Activated CD8-positive, alpha-beta T cell treated with anti-CD3 and anti-CD28 coated beads for 36 hours (primary cell): ENCODE data around the gene SLF1. TPM values are rescaled to one million over a fixed set of nuclear protein-coding genes. Genes with fewer than 3 reads are reported as not detected.

Experiments used
- ATAC-seq: fragments of 200-7000 bp; cut with Tn5 transposase; one replicate; pipeline ENCODE4 v1.10.0; 2021; ENCODE audit warnings: mild to moderate bottlenecking, moderate library complexity
- CTCF ChIA-PET: fragments of 350-600 bp; sonication (Branson Sonifier 250); formaldehyde crosslinking; loops from one replicate; lab custom pipeline; 2021; ENCODE audit warnings: antibody characterized with exemption; lab: Charles Lee
- POLR2A ChIA-PET: fragments of 350-600 bp; sonication (Branson Sonifier 250); formaldehyde crosslinking; loops from one replicate; lab custom pipeline; 2021; ENCODE audit warnings: antibody characterized with exemption; lab: Charles Lee
- DNase-seq: peaks from one replicate; pipeline ENCODE4 v3.0.0-alpha.2; 2020
- H3K27ac Mint-ChIP-seq: one replicate; pipeline ENCODE4 v1.8.0; 2021; ENCODE audit warnings: mild to moderate bottlenecking, mixed read lengths
- H3K27me3 Mint-ChIP-seq: one replicate; pipeline ENCODE4 v1.8.0; 2021; ENCODE audit warnings: mixed read lengths
- H3K36me3 Mint-ChIP-seq: one replicate; pipeline ENCODE4 v1.8.0; 2021; ENCODE audit warnings: low read depth, mixed read lengths
- H3K4me1 Mint-ChIP-seq: one replicate; pipeline ENCODE4 v1.8.0; 2021; ENCODE audit warnings: low read depth, mixed read lengths
- H3K4me3 Mint-ChIP-seq: one replicate; pipeline ENCODE4 v1.8.0; 2021; ENCODE audit warnings: mild to moderate bottlenecking, moderate library complexity, mixed read lengths
- H3K9me3 Mint-ChIP-seq: one replicate; pipeline ENCODE4 v1.8.0; 2021; ENCODE audit warnings: mixed read lengths
- intact Hi-C: fragments of 100-400 bp; cut with micrococcal nuclease; formaldehyde crosslinking; loops from one replicate; pipeline ENCODE4 v1.10.0; 2022
- total RNA-seq, 2 experiments: library from RNA; stranded (reverse); gene quantifications; one replicate each; pipeline ENCODE4 v1.2.3, GENCODE V29; 2021
- TF ChIP-seq, protein P1 (sequence below): fragments of 200-600 bp; IDR thresholded peaks from one replicate; pipeline ENCODE4 v1.8.0; 2022; ENCODE audit warnings: antibody characterized with exemption, mild to moderate bottlenecking

Gene SLF1
- total RNA-seq, 2 experiments from 2014 or later, result 11.5 to 14.5 TPM

- H3K36me3 Mint-ChIP-seq, result no peaks in the 10 kb centered on the region
- no peaks in the 10 kb centered on the region for H3K4me1 Mint-ChIP-seq
- TF ChIP-seq, protein P1, sequence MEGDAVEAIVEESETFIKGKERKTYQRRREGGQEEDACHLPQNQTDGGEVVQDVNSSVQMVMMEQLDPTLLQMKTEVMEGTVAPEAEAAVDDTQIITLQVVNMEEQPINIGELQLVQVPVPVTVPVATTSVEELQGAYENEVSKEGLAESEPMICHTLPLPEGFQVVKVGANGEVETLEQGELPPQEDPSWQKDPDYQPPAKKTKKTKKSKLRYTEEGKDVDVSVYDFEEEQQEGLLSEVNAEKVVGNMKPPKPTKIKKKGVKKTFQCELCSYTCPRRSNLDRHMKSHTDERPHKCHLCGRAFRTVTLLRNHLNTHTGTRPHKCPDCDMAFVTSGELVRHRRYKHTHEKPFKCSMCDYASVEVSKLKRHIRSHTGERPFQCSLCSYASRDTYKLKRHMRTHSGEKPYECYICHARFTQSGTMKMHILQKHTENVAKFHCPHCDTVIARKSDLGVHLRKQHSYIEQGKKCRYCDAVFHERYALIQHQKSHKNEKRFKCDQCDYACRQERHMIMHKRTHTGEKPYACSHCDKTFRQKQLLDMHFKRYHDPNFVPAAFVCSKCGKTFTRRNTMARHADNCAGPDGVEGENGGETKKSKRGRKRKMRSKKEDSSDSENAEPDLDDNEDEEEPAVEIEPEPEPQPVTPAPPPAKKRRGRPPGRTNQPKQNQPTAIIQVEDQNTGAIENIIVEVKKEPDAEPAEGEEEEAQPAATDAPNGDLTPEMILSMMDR, result no peak
- H3K9me3 Mint-ChIP-seq, result peaks cover 8% of the 10 kb centered on the region
- H3K27me3 Mint-ChIP-seq, result no peaks in the 10 kb centered on the region
- no peak overlapping the region for H3K4me3 Mint-ChIP-seq
- POLR2A ChIA-PET, result no interaction called here
- intact Hi-C loops, result no loop called here
- no peak for DNase-seq
- CTCF ChIA-PET, result no interaction called here
- no peak overlapping the region for H3K27ac Mint-ChIP-seq
- no peak for ATAC-seq
Measured at GRCh38 chr5:94595281-94595840, 23.1 kb upstream of the SLF1 start.

GRCh38 chr5:94613583-94613982, 4.9 kb upstream of the SLF1 start:
- DNase-seq, result peak; percentile 20
- ChIA-PET POLR2A (no interaction called here), CTCF (interaction anchor here (0.7 to 0.8 kb wide), 2 partner anchors 124 to 128 kb away, joined by 3 read pairs; no protein-coding TSS in a partner anchor)
- Mint-ChIP-seq H3K4me3 (no peak overlapping the region), H3K4me1 (peaks cover 15% of the 10 kb centered on the region), H3K27me3 (no peaks in the 10 kb centered on the region), H3K9me3 (no peaks in the 10 kb centered on the region), H3K36me3 (no peaks in the 10 kb centered on the region), H3K27ac (no peak overlapping the region)
- ATAC-seq, result no peak
- TF ChIP-seq, protein P1, result no peak
- intact Hi-C loops, result loop anchor here (10.0 kb wide), 3 partner anchors 81 to 241 kb away; no protein-coding TSS in a partner anchor

DNA sequence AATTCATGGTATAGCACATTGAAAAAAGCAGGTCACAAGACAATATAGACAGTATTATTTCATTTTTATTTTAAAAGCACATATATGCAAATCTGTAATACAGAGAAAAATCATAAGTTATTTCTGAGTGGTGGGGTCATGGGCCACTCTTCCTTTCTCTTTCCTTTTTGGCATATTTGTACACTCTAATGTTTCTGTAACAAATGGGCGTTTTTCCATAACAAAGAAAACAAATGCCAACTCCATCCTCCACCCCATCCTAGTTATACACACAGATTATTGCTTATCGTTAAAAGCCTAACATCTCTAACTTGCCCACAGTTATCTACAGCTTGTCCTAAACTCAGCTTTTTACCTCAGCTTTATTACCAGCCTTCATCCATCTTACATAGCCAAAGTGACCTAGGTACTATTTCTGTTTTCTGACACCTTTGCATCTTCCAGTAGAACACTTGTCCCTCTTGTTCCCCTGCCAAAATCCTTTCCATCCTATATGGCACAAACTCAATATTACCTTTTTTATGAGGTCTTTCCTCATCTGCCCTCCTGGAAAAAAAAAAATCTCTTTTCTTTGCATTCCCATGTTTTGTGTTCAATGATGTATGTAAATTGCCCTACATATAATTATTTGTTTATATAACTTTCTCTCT, 4.2 kb upstream of the SLF1 start:
- no peaks in the 10 kb centered on the region for H3K27me3 Mint-ChIP-seq
- intact Hi-C loops, result loop anchor here (10.0 kb wide), 3 partner anchors 81 to 241 kb away; no protein-coding TSS in a partner anchor
- H3K4me3 Mint-ChIP-seq, result no peak overlapping the region
- H3K27ac Mint-ChIP-seq, result no peak overlapping the region
- TF ChIP-seq, protein P1, result no peak
- ChIA-PET CTCF (interaction anchor here (0.8 to 2.0 kb wide), 2 partner anchors 123 to 124 kb away, joined by 3 to 8 read pairs; no protein-coding TSS in a partner anchor), POLR2A (no interaction called here)
- H3K36me3 Mint-ChIP-seq, result no peaks in the 10 kb centered on the region
- H3K9me3 Mint-ChIP-seq, result no peaks in the 10 kb centered on the region
- peaks cover 18% of the 10 kb centered on the region for H3K4me1 Mint-ChIP-seq
- ATAC-seq (no peak), DNase-seq (no peak)

DNA sequence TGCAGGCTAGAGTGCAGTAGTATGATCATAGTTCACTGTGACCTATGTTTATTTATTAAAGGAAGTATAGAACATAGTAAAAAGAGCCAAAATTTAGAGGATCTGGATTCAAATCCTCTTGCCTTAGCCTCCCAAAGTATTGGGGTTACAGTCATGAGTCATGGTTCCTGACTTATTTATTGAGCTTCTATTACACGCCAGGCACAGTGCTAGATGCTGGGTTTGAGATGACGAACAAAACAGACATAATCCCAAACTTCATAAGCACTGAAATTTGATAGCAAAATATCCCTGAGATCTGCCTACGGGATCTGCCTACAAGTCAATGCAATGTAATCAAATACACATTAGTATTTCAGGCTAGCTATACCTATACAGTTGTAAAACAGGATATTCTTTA, 2.6 kb upstream of the SLF1 start:
- POLR2A ChIA-PET, result no interaction called here
- CTCF ChIA-PET, result interaction anchor here (1.0 to 2.0 kb wide), 2 partner anchors 122 to 234 kb away, joined by 4 to 8 read pairs; no protein-coding TSS in a partner anchor
- Mint-ChIP-seq H3K36me3 (no peaks in the 10 kb centered on the region), H3K4me3 (no peak overlapping the region), H3K27ac (no peak overlapping the region), H3K27me3 (no peaks in the 10 kb centered on the region), H3K9me3 (no peaks in the 10 kb centered on the region), H3K4me1 (peaks cover 23% of the 10 kb centered on the region)
- intact Hi-C loops, result loop anchor here (10.0 kb wide), 3 partner anchors 79 to 239 kb away; no protein-coding TSS in a partner anchor
- TF ChIP-seq, protein P1, result no peak
- ATAC-seq (no peak), DNase-seq (no peak)

DNA sequence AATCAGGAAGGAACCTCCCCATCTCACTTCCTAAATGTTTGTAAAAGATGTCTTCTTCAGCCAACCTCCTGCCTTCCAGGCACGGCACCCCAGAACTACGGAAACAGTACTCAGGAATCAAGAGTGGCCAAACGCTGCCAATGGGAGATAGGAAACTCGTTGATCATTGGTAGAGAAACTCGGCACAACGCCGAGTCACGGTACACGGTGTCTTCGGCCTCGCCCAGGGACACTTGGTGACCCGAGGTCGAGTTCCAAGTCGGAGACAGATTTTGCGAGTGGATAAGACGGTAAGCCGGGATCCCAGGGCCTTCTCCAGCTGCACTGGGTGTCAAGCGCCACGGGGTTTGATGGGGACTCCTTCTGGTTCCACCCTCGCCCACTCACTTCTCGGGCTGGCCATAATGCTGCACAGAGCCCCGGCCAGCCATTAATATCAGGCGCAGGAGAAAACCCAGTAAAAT, 408 bp upstream of the SLF1 start:
- H3K4me3 Mint-ChIP-seq, result peak overlapping the region; percentile 81
- H3K27ac Mint-ChIP-seq, result peak overlapping the region; percentile 84
- intact Hi-C loops, result loop anchor here (10.0 kb wide), 3 partner anchors 77 to 237 kb away; no protein-coding TSS in a partner anchor
- peak; percentile 18 for ATAC-seq
- POLR2A ChIA-PET, result no interaction called here
- no peaks in the 10 kb centered on the region for H3K9me3 Mint-ChIP-seq
- CTCF ChIA-PET, result interaction anchor here (1.2 to 1.8 kb wide), 4 partner anchors 12 to 120 kb away, joined by 3 to 5 read pairs (median 4); no protein-coding TSS in a partner anchor
- no peaks in the 10 kb centered on the region for H3K36me3 Mint-ChIP-seq
- H3K27me3 Mint-ChIP-seq, result no peaks in the 10 kb centered on the region
- DNase-seq, result no peak
- TF ChIP-seq, protein P1, result no peak
- H3K4me1 Mint-ChIP-seq, result peaks cover 34% of the 10 kb centered on the region
